Activated CD4-positive, alpha-beta T cell treated with anti-CD3 and anti-CD28 coated beads, Interleukin-2, Interleukin-4, amounts not matched to agents 100 ng/mL and 50 ng/mL, durations not matched to agents 16 hours and 8 hours (primary cell): ENCODE results near the gene FAM83G.
A peak's percentile ranks its signal among the peaks of the same experiment; 100 is the strongest.

Experiments used
- DNase-seq: peaks from one replicate; pipeline ENCODE4 v3.0.0-alpha.2; 2020; ENCODE audit warnings: low spot score

The FAM83G gene

DNA sequence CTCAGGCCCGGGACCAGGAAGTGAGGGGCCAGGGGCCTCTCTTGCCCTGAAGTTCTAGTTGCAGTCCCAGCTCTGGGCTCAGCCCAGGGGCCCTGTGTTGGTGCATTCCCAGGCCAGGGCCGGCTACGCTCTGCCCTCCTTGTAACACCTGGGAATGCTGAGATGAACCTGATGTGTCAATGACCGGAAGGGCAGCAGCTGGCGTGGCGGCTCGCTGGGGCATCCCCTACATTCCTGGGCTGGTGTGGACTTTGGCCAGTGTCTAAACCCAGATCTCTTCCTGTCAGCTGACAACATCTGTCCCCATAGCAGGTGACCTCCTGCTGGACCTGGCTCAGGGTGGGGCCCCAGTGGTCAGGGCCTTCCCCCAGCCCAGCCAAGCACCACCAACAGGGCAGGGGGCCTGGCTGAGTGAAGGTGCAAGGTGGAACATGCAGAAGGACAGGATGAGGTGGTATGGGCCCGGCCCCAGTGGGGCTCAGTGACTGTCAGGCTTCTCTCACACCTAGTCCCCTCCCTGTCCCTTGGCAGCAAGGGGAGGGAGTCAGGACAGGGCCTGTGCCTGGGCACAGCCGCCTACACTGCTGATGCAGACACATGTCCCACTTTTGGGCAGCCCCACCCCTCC is 15.9 kb downstream of the FAM83G start:
- no peak for DNase-seq

DNA sequence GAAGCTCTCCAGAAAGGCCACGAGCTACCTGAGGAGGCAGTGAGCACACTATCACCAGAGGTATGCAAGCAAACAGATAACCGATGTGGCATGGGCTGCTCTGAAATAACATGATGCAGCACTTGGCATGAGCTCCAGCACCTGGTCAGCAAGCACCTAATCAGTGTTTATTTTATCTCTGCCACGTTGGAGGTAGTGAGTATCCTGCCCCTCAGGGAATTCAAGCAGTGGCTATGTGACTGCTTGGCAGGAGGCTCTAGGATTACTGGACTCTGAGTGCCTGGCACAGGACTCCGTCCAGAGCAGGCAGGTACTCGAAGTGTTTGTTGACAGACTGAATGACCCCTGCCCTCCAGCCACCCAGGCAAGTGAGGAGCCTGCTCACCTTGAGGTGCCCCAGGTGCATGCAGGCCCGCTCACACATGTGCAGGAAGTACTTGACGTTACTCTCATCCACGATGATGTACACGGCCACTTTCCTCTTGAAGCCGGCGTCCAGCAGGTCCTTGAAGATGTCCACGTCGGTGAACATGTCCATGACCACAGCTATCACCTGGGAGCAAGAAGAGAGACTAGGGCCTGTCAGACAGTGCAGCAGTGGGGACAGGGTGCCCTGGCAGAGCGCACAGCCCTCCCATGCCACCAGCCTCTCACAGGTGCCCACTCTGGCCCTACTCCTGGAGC is 16.6 kb downstream of the FAM83G start:
- no peak for DNase-seq

DNA sequence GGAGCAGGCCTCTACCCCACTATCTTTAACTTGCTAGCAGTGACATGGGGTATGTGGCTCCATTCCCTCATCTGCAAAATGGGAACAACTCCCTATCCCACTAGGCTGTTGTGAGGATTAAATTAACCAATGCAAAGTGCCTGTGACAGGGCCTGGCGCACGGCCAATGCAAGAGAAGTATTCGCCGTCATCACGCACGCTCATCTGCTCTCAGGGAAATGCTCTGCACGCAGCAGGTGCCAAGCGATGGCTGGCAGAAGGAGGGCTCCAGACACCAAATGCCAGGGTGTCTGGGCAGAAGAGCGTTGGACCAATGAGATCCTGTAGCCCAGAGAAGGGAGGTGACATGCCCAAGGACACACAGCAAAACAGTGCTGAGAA is 17.3 kb downstream of the FAM83G start:
- DNase-seq = no peak

GRCh38 chr17:18986541-18987229 is 17.9 kb downstream of the FAM83G start:
- no peak for DNase-seq

DNA sequence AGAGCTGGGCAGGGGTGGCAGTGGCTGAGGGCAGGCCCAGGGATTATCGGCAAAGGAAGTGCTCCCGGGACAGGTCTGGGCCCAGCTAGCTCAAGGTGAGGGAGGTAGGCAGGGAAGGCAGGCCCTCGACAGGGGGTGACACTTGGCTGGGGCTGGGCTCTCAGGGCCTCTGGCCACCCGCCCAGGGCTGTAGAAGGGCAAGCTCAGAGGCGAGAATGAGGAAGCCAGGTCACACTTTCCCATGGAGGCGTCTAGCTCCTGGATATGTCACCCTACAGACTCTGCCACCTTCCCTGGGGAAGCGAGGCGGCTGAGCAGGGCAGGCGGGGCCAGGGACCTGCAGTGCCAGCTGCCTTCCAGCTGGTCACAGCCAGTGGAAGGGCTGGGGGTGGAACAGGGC is 19.1 kb downstream of the FAM83G start:
- DNase-seq = no peak

DNA sequence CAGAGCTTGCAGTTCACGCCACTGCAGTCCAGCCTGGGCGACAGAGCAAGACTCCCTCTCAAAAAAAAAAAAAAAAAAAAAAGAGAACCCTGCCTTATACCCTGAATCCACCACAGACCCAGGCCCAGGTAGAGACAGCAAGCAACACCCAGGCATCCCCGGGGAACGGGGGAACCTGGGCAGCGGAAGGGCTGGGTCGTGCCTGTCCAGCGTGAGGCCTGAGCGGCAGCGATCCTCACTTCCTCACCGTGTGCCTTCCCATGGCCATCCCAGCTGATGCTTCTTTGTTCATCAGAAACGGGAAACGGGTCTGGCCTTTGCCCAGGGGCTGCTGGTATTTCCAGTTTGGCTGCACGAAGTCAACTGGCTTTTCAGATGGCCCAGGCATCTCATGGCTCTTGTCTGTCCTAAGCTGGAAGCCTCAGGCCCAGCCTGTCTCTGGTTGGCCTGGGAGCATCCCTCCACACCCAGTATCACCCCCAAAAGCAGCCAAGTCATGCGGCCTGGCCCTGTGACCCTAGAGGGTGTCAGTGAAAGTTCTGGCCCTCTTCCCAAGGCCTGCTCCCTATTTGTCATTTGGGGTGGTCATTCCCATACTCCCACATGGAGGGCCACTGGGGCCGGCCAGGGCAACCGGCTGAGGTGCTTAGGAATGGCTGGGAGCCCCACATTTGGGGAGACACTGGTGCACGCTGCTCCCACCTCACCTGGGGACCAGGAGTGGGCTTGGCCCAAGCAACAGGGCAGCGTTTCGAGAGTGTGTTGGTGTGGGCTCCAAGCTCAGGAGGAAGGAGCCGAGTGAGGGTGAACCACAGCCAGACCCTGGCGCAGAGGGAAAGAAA is 20.1 kb downstream of the FAM83G start:
- no peak for DNase-seq

- DNase-seq = no peak
Measured at GRCh38 chr17:18981642-18982424, 22.7 kb downstream of the FAM83G start.

GRCh38 chr17:18981335-18981641 is 23.3 kb downstream of the FAM83G start:
- DNase-seq = no peak

DNA sequence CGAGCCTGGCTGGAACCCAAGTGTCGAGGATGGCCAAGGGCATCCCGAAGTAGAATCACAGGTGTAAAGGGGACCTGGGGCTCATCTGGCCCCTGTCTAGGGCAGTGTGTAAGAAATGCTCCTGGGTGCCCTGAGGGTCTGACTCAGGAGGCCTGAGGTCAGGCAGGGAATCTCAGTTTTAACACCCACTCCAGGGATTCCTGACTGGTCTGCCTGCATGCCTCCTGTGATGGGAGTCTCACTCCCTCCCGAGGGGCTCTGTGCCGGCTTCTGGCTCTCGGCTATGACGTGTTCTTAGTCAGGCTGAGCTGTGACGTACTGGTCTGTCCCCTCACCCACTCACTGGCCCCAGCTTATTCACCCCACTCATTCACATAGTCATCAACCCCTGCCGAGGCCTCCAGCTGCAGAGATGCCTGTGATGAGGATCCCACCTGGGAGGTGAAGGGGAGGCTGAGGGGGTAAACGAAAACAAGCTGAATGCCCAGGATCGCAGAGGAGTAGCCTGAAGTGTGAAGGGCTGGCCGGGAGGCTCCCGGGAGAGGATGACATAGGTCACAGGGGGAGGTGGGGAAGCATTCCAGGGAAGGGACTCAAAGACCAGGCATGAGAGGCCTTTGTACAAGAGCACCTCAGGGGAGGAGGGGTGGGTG is 23.8 kb downstream of the FAM83G start:
- DNase-seq = no peak

DNA sequence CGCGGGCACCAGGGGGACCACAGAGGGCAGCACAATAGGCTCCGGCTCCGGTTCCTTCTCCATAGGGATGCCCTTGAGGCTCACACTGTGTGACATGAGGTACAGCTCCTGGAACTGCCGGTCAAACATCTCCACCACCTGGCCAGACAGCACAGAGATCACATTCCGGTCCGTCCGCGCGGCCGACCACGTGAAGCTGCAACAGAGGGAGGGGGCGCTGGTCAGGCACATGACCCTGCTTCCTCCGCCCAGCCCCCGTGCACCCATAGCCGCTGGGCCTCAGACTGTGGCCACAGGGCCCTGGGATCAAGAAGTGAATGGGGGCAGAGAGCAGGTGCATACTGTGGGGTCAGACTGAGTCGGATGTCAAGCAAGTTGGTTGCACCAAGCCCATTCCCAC is 25.9 kb downstream of the FAM83G start:
- DNase-seq = no peak

GRCh38 chr17:18978050-18978449 is 26.5 kb downstream of the FAM83G start:
- DNase-seq = no peak

DNA sequence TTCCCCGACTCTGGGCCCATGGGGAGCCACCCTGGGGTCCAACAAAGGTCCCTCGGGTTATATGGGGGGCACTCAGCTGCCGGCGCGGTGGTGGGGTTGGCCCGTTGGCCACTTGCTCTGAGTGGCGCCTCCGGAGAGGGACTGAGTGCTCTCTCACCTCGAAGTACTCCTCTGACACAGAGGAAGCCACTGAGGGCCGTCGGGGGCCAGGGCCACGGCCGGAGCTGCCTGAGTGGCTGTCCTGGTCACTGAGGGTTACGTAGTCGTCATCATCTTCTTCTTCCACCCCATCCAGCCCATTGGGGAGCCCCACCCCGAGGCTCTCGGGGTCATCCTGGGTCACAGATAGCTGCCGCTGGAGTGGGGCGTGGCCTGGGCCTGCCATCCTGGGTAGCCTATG is 26.9 kb downstream of the FAM83G start:
- no peak for DNase-seq

- DNase-seq = no peak
Measured at GRCh38 chr17:18977021-18977420, 27.5 kb downstream of the FAM83G start.

DNA sequence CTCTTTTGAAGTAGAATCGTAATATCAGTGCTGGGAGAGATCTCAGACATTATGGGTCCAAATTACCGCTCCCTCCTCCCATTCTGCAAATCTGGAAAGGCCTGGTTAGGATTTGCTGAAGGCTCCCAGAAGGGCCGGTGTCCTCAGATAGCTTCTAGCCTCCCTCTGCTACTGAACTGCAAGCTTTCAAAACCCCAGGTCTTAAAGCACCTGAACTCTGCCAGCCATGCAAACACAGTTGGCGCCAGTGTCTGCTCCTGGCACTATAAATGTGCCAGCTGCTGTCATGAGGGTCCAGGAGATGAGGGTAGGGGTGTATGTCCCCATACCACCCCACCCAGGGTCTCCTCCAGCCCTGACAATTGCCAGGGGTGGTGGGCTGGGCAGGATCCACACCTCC is 28.4 kb downstream of the FAM83G start:
- DNase-seq = no peak

DNA sequence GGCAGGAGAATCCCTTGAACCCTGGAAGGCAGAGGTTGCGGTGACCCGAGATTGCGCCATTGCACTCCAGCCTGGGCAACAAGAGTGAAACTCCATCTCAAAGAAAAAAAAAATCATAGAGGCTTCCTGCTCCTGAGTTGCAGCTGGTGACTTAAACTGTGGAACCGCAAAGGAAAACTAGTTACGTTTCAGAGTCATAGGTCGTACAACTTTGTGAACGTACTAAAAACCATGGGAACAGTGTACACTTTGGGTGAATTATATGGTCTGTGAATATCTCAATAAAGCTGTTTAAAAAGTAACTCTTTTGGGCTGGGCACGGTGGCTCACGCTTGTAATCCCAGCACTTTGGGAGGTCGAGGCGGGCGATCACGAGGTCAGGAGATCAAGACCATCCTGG is 29.0 kb downstream of the FAM83G start:
- no peak for DNase-seq

DNA sequence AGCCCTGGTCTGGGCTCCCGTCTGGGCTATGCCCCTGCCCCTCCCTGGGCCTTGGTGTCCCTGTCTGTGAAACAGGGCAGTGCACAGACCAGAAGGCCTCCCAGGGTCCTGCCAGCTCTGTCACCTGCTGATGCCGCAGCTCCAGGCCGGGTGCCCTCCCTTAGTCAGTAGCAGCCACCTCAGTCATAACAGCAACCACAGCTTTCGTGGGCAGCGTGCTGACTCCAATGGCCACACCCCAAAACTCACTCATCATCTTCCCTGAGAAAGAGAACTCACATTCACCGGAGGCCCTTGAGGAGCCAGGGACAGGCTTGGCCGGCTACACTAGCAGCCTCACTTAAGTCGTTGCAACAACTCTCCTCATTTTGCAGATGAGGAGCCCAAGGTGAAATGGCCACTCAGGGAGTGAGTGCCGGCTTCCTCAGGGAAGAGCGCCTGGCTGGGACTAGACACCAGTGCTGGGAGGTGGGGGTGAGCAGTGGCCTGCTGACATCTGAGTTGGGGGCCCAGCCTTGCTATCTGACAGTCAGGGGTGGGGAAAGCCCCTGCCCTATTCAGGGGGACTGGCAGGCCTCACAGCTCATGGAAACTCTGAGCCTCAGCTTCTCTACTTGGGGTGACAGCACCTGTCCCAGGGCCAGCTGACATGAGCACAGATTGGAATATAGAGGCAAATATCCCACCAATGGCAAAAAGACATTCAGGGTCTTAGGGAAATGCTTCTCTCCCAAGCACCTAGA is 30.0 kb downstream of the FAM83G start:
- peak; percentile 18 for DNase-seq

- no peak for DNase-seq
Measured at GRCh38 chr17:18971801-18972200, 32.8 kb downstream of the FAM83G start.

- DNase-seq = no peak
Measured at GRCh38 chr17:18970582-18971480, 33.7 kb downstream of the FAM83G start.
